ENCODE measurements around the gene SHB.

Gene SHB

GRCh38 chr9:37873955-37874354 lies 195.1 kb downstream of the SHB start:
- Histone ChIP-seq H2AFZ (ENCODE audit: low read depth, low read length, severe bottlenecking) (no peak overlapping the region), H3K4me2 (ENCODE audit: low read depth, low read length, poor library complexity, severe bottlenecking) (no peak overlapping the region), H3F3A (ENCODE audit: insufficient read depth) (peaks cover 5% of the 10 kb centered on the region; the same call in 1 of the 2 replicates), H3K9me2 (replicated peaks; ENCODE audit: insufficient read depth, low read length) (no peaks in the 10 kb centered on the region), H3K9ac (ENCODE audit: low read length) (no peak overlapping the region), H3K9me3 (ENCODE audit: insufficient read depth, low read length) (no peaks in the 10 kb centered on the region), H3K4me3 (ENCODE audit: insufficient read depth, low read length, poor library complexity, severe bottlenecking) (no peak overlapping the region), H4K20me1 (ENCODE audit: low read depth, low read length) (no peaks in the 10 kb centered on the region), H3K79me2 (ENCODE audit: insufficient read depth, low read length) (no peaks in the 10 kb centered on the region), H3K27ac (ENCODE audit: low read depth, low read length) (no peak overlapping the region), H3K36me3 (ENCODE audit: low read length) (peaks cover 4% of the 10 kb centered on the region; the same call in 1 of the 2 replicates), H3K27me3 (ENCODE audit: low read length) (no peaks in the 10 kb centered on the region)
- TF ChIP-seq CTCF (IDR thresholded peaks at IDR 0.05; ENCODE audit: insufficient read depth, low read length, poor library complexity, severe bottlenecking) (no peak), EZH2phosphoT487 (conservative IDR thresholded peaks at IDR 0.05; ENCODE audit: low read length) (no peak)

GRCh38 chr9:37870799-37871176 lies 198.2 kb downstream of the SHB start:
- TF ChIP-seq EZH2phosphoT487 (conservative IDR thresholded peaks at IDR 0.05; ENCODE audit: low read length): no peak
- TF ChIP-seq CTCF (IDR thresholded peaks at IDR 0.05; ENCODE audit: insufficient read depth, low read length, poor library complexity, severe bottlenecking): no peak
- Histone ChIP-seq H3K9me2 (replicated peaks; ENCODE audit: insufficient read depth, low read length) (no peaks in the 10 kb centered on the region), H3K4me3 (ENCODE audit: insufficient read depth, low read length, poor library complexity, severe bottlenecking) (no peak overlapping the region), H4K20me1 (ENCODE audit: low read depth, low read length) (no peaks in the 10 kb centered on the region), H3K4me2 (ENCODE audit: low read depth, low read length, poor library complexity, severe bottlenecking) (no peak overlapping the region), H3K36me3 (ENCODE audit: low read length) (no peaks in the 10 kb centered on the region), H3K9ac (ENCODE audit: low read length) (no peak overlapping the region), H3F3A (ENCODE audit: insufficient read depth) (peaks cover 8% of the 10 kb centered on the region; the same call in 1 of the 2 replicates), H3K27me3 (ENCODE audit: low read length) (no peaks in the 10 kb centered on the region), H2AFZ (ENCODE audit: low read depth, low read length, severe bottlenecking) (no peak overlapping the region), H3K27ac (ENCODE audit: low read depth, low read length) (no peak overlapping the region), H3K79me2 (ENCODE audit: insufficient read depth, low read length) (no peaks in the 10 kb centered on the region), H3K9me3 (ENCODE audit: insufficient read depth, low read length) (no peaks in the 10 kb centered on the region)

- H3K36me3 ChIP-seq (ENCODE audit: low read length): no peaks in the 10 kb centered on the region
- H3K79me2 ChIP-seq (ENCODE audit: insufficient read depth, low read length): no peaks in the 10 kb centered on the region
- no peak overlapping the region for H3K9ac ChIP-seq (ENCODE audit: low read length)
- no peak overlapping the region for H3K4me3 ChIP-seq (ENCODE audit: insufficient read depth, low read length, poor library complexity, severe bottlenecking)
- no peak overlapping the region for H2AFZ ChIP-seq (ENCODE audit: low read depth, low read length, severe bottlenecking)
- H3K9me2 ChIP-seq (replicated peaks; ENCODE audit: insufficient read depth, low read length): no peaks in the 10 kb centered on the region
- H3K27ac ChIP-seq (ENCODE audit: low read depth, low read length): no peak overlapping the region
- no peak for TF ChIP-seq EZH2phosphoT487 (conservative IDR thresholded peaks at IDR 0.05; ENCODE audit: low read length)
- no peak for TF ChIP-seq CTCF (IDR thresholded peaks at IDR 0.05; ENCODE audit: insufficient read depth, low read length, poor library complexity, severe bottlenecking)
- no peaks in the 10 kb centered on the region for H3K27me3 ChIP-seq (ENCODE audit: low read length)
- no peaks in the 10 kb centered on the region for H4K20me1 ChIP-seq (ENCODE audit: low read depth, low read length)
- no peak overlapping the region for H3K4me2 ChIP-seq (ENCODE audit: low read depth, low read length, poor library complexity, severe bottlenecking)
- no peaks in the 10 kb centered on the region for H3K9me3 ChIP-seq (ENCODE audit: insufficient read depth, low read length)
- peaks cover 8% of the 10 kb centered on the region; the same call in 1 of the 2 replicates for H3F3A ChIP-seq (ENCODE audit: insufficient read depth)
Measured at GRCh38 chr9:37870081-37870798, 198.8 kb downstream of the SHB start.
